Measurements from ENCODE around the gene TMEM39B.
A peak's percentile ranks its signal among the peaks of the same experiment; 100 is the strongest.
"Not testable (repeated sequence)": the region's sequence is repeated elsewhere in the genome, so short reads cannot be mapped to it uniquely, and the experiment has no call there.

Gene TMEM39B

GRCh38 chr1:32113436-32113835 is 40.7 kb downstream of the TMEM39B start:
- DNase-seq: not testable (repeated sequence)

GRCh38 chr1:32114420-32114819 is 41.7 kb downstream of the TMEM39B start:
- no peak for DNase-seq

- no peak for DNase-seq
These were observed 42.8 kb downstream of the TMEM39B start for GRCh38 chr1:32115496-32115895.

- no peak for DNase-seq
These were observed 43.8 kb downstream of the TMEM39B start for GRCh38 chr1:32116531-32116930.

- DNase-seq: peak in 1 of 2 donors; percentile 32
These were observed 49.4 kb downstream of the TMEM39B start for GRCh38 chr1:32122151-32122550.

- DNase-seq: peak; percentile 12 to 20
These were observed 50.6 kb downstream of the TMEM39B start for GRCh38 chr1:32123361-32123760.

- no peak for DNase-seq
These were observed 52.6 kb downstream of the TMEM39B start for GRCh38 chr1:32125313-32125712.

GRCh38 chr1:32126770-32127169 is 54.0 kb downstream of the TMEM39B start:
- no peak for DNase-seq

- no peak for DNase-seq
These were observed 54.9 kb downstream of the TMEM39B start for GRCh38 chr1:32127409-32128198.

- no peak for DNase-seq
These were observed 55.7 kb downstream of the TMEM39B start for GRCh38 chr1:32128479-32128878.

- no peak for DNase-seq
These were observed 56.2 kb downstream of the TMEM39B start for GRCh38 chr1:32128964-32129363.

- DNase-seq: not testable (repeated sequence)
These were observed 61.2 kb downstream of the TMEM39B start for GRCh38 chr1:32133950-32134280.

- DNase-seq: no peak
These were observed 64.4 kb downstream of the TMEM39B start for GRCh38 chr1:32137111-32137510.

GRCh38 chr1:32138965-32139364 is 66.2 kb downstream of the TMEM39B start:
- DNase-seq: no peak

- DNase-seq: no peak
These were observed 69.9 kb downstream of the TMEM39B start for GRCh38 chr1:32142446-32143301.

GRCh38 chr1:32143302-32143695 is 70.6 kb downstream of the TMEM39B start:
- DNase-seq: not testable (repeated sequence)

GRCh38 chr1:32144033-32144432 is 71.3 kb downstream of the TMEM39B start:
- DNase-seq: no peak

- DNase-seq: not testable (repeated sequence)
These were observed 75.1 kb downstream of the TMEM39B start for GRCh38 chr1:32147799-32148198.

- no peak for DNase-seq
These were observed 78.1 kb downstream of the TMEM39B start for GRCh38 chr1:32150847-32151246.

- DNase-seq: peak in 1 of 2 donors; percentile 24
These were observed 78.6 kb downstream of the TMEM39B start for GRCh38 chr1:32151319-32151787.

Data from inflammatory macrophage (primary cell).